Measurements from ENCODE around the gene SIPA1L2. TPM values are rescaled to one million over a fixed set of nuclear protein-coding genes. Genes with fewer than 3 reads are reported as not detected.
A peak's percentile ranks its signal among the peaks of the same experiment; 100 is the strongest.

SIPA1L2 gene
- total RNA-seq, 1 donor from 2014 or later = 2.3 TPM

DNA sequence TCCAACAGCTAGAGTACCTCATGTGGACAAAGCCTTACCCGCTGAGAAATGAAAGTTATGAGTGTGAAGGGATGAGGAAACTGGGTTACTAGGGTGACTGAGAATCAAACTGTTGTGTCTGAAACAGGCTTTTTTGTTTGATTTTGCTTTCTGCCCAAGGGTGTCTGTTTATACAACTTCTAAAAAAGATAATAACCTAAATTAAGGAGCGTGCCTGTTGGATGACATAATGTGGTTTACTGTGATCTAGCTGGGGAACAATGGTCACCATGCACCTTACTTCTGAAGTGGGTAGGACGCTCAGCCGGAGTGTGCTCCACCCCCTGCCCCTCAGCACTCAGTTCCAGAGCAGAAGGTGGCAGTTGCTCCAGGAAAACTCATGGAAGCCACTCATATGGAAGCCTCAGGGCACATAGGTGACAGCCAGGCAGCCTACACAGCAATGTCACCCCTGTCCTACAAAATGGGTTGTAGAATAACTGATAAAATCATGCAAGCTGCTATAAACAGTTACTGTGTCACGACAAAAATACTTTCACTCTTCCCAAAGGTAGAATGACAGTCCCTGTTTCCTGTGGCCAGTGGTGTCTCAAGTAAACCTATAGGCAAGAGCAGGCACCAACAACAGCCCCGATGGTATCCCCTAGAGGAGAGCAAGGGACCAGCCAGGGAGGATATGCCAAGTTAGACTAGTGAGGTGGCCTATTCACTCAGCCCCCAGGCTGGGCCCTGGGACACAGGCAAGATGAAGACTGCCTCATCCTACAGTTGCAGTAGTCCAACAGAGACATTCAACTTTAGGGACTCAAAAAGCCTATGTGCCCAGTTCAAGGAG, 29.3 kb downstream of the SIPA1L2 start:
- Mint-ChIP-seq H3K9me3 (no peaks in the 10 kb centered on the region), H3K4me1 (ENCODE audit: low read depth) (peaks cover 48% of the 10 kb centered on the region), H3K27me3 (ENCODE audit: insufficient read depth) (no peaks in the 10 kb centered on the region), H3K4me3 (no peak overlapping the region), H3K36me3 (ENCODE audit: low read depth) (peaks cover 4% of the 10 kb centered on the region), H3K27ac (no peak overlapping the region)
- no peak for DNase-seq (ENCODE audit: low spot score)
- intact Hi-C loops (cut with micrococcal nuclease) = no loop called here

DNA sequence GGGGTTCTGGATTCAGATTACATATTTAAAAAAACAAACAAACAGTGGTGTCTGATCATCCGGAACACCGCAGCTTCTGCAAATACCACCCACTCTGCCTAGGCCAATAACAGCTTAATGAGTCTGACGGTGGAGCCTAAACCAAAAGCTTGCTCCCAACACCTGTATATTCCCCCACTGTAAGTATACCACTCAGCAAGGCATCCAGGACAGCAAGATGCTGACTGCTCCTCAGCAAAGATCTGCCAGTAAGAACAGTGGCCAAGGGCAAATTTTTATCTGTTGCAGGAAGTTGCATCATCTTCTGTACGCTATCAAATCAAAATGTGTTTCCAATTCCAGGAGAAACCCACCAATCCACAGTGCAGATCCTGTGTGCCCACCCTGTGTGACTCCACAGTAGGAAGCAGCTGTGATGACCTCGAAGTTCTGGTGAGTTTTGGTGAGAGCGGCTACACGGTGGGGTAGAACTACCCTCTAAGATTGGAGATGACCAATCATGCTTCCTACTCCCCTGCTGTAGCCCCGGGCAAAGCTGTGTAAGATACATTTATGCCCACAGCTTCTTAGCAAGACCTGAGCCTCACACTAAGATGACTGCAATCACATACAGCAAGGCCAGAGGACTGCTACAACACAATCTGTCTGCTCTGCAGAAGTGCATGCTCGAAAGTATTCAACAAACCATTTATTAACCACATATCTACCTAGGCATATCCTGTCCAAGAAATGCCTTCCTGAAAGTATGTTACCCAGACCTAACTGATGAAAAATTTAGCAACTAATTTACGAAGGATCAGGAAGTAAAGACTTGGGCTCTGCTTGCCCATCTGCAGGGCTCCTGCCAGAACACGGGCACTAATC, 30.5 kb downstream of the SIPA1L2 start:
- DNase-seq (ENCODE audit: low spot score) = no peak
- Mint-ChIP-seq H3K36me3 (ENCODE audit: low read depth) (peaks cover 4% of the 10 kb centered on the region), H3K27me3 (ENCODE audit: insufficient read depth) (no peaks in the 10 kb centered on the region), H3K27ac (no peak overlapping the region), H3K9me3 (no peaks in the 10 kb centered on the region), H3K4me1 (ENCODE audit: low read depth) (peaks cover 53% of the 10 kb centered on the region), H3K4me3 (no peak overlapping the region)
- intact Hi-C loops (cut with micrococcal nuclease) = no loop called here

DNA sequence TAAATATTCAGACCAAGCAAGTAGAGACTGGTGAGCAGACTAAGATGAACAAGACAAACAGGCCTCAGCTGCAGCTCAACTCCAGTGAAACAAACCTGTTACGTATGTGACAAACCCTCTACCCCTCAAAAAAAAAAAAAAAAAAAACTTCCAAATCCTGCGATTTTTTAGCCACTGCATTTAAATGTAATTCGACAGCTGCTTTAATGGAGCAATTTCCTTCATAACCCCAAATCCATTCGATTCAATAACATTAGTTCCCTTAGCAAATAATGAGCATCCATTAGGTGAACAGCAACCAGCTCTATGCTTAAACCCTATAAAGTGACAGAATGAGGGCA, 31.1 kb downstream of the SIPA1L2 start:
- intact Hi-C loops (cut with micrococcal nuclease) = no loop called here
- H3K4me3 Mint-ChIP-seq = no peak overlapping the region
- H3K27ac Mint-ChIP-seq = no peak overlapping the region

DNA sequence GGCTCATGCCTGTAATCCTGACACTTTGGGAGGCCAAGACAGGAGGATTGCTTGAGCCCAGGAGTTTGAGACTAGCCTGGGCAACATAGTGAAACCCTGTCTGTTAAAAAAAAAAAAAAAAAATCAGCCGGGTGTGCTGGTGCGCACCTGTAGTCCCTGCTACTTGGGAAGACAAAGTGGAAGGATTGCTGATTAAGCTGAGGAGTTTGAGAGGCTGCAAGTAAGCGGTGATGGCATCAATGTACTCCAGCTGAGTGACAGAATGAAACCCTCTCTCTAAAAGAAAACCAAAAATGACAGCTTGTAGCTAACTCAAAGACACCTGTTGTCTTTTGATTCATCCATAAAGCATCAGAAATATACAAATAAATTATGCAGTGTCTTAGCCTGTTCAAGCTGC, 31.8 kb downstream of the SIPA1L2 start:
- intact Hi-C loops (cut with micrococcal nuclease) = no loop called here
- DNase-seq (ENCODE audit: low spot score) = no peak
- H3K27me3 Mint-ChIP-seq (ENCODE audit: insufficient read depth) = no peaks in the 10 kb centered on the region
- H3K36me3 Mint-ChIP-seq (ENCODE audit: low read depth) = peaks cover 4% of the 10 kb centered on the region
- H3K27ac Mint-ChIP-seq = peak overlapping the region; percentile 18
- peaks cover 56% of the 10 kb centered on the region for H3K4me1 Mint-ChIP-seq (ENCODE audit: low read depth)
- no peak overlapping the region for H3K4me3 Mint-ChIP-seq
- no peaks in the 10 kb centered on the region for H3K9me3 Mint-ChIP-seq

More for the DNA sequence above, 31.1 kb downstream of the SIPA1L2 start:
- H3K36me3 Mint-ChIP-seq (ENCODE audit: low read depth) = peaks cover 4% of the 10 kb centered on the region
- no peak for DNase-seq (ENCODE audit: low spot score)
- H3K4me1 Mint-ChIP-seq (ENCODE audit: low read depth) = peaks cover 55% of the 10 kb centered on the region
- H3K9me3 Mint-ChIP-seq = no peaks in the 10 kb centered on the region
- no peaks in the 10 kb centered on the region for H3K27me3 Mint-ChIP-seq (ENCODE audit: insufficient read depth)

DNA sequence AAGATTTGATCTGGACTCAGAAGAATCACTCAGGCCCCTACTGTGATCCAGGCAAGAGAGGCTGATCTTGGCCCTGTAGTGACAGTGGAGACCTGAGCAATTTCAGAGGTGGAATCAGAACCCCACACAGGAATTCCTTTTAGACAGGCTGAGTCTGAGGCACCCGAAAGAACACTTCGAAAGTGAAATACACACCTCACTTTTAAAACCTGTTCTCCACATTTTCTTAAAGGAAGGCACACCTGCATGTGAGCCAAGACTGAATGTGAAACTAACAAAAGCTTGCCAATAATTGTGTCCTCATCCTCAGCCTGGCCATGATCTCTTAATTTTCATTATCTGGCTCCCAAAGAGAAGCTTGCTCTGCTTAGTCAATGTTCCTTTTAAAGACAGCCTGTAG, 32.2 kb downstream of the SIPA1L2 start:
- H3K27me3 Mint-ChIP-seq (ENCODE audit: insufficient read depth) = no peaks in the 10 kb centered on the region
- peaks cover 56% of the 10 kb centered on the region for H3K4me1 Mint-ChIP-seq (ENCODE audit: low read depth)
- no peak for DNase-seq (ENCODE audit: low spot score)
- peak overlapping the region; percentile 18 for H3K27ac Mint-ChIP-seq
- no peak overlapping the region for H3K4me3 Mint-ChIP-seq
- H3K36me3 Mint-ChIP-seq (ENCODE audit: low read depth) = peaks cover 4% of the 10 kb centered on the region
- H3K9me3 Mint-ChIP-seq = no peaks in the 10 kb centered on the region
- intact Hi-C loops (cut with micrococcal nuclease) = loop anchor here (2.0 kb wide), 1 partner anchor 19 kb away; no protein-coding TSS in a partner anchor

DNA sequence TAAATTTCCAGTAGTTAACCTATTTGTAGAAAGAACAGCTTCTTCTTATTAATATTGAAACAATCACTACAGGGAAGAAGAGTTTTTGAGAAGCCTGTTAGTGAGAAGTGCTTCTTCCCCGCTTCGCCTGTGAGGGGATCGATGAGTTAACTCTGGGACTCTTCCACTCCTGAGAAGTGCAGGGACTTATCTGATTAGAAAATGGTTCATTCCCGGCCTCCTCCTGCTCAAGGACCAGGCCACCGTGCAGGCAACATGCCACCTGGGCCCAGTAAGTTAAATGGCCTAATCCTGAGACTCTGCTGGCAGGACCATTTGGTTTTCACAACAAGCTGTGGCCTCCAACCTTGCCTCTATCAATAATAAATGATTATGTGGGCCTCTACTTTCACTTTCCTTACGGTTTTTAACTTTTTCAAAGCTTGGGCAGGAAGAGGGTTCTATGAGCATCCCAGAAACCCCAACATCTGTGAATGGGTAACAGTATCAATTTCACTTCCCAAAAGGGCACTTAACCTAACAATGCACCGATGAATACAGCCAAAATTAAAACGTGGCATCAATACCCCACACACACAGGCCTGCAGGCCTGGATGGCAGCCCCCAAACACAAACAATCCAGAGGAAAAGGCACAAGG, 33.1 kb downstream of the SIPA1L2 start:
- intact Hi-C loops (cut with micrococcal nuclease) = loop anchor here (2.0 kb wide), 1 partner anchor 18 kb away; no protein-coding TSS in a partner anchor
- H3K4me1 Mint-ChIP-seq (ENCODE audit: low read depth) = peaks cover 56% of the 10 kb centered on the region
- no peaks in the 10 kb centered on the region for H3K9me3 Mint-ChIP-seq
- H3K36me3 Mint-ChIP-seq (ENCODE audit: low read depth) = peaks cover 4% of the 10 kb centered on the region
- peak overlapping the region; percentile 15 for H3K4me3 Mint-ChIP-seq
- H3K27ac Mint-ChIP-seq = no peak overlapping the region
- H3K27me3 Mint-ChIP-seq (ENCODE audit: insufficient read depth) = no peaks in the 10 kb centered on the region
- DNase-seq (ENCODE audit: low spot score) = no peak

DNA sequence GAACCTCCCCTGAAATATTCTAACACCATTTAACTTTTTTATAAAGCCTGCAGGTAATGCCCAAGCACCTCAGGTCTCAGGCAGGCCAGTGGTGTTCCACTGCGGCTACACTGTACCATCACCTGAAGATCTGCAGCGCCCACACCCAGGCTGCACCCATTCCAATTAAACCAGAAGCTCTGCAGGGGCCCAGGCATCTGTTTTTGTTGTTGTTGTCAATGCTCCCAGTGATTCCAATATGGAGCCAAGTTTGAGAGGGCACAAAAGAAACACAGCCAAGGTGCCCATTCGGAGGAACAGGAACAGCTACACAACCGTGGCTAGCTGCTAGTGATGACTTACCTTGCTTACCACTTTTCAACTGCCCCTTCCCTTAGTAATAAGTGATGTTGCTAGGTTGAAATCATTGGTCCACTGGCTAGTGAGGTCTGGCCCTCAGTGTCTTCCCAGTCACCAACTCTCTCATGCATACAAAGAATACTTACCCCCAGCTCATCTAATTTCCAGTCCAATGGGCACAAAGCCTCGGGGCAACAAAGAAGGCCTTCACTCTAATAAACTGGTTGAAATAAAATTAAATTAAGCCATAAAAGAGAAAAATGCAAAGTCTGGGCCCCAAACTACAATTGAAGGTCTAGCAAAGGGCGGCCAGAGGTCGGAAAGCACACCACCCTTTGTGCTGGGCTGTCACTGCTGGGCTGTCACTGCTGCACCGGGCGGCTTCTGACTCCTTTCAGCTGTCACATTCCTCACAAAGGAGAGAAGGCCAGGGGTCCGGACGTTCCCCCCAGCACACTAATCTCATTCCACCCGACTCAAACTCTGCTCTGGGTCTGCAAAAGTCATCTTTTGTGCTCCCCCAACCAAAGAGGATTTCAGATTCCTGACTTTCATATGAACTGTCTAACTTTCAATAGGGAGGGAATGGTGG, 34.9 kb downstream of the SIPA1L2 start:
- DNase-seq (ENCODE audit: low spot score) = no peak
- Mint-ChIP-seq H3K9me3 (peaks cover 1% of the 10 kb centered on the region), H3K4me1 (ENCODE audit: low read depth) (peaks cover 62% of the 10 kb centered on the region), H3K27me3 (ENCODE audit: insufficient read depth) (no peaks in the 10 kb centered on the region), H3K27ac (no peak overlapping the region), H3K4me3 (no peak overlapping the region), H3K36me3 (ENCODE audit: low read depth) (peaks cover 6% of the 10 kb centered on the region)
- intact Hi-C loops (cut with micrococcal nuclease) = no loop called here

DNA sequence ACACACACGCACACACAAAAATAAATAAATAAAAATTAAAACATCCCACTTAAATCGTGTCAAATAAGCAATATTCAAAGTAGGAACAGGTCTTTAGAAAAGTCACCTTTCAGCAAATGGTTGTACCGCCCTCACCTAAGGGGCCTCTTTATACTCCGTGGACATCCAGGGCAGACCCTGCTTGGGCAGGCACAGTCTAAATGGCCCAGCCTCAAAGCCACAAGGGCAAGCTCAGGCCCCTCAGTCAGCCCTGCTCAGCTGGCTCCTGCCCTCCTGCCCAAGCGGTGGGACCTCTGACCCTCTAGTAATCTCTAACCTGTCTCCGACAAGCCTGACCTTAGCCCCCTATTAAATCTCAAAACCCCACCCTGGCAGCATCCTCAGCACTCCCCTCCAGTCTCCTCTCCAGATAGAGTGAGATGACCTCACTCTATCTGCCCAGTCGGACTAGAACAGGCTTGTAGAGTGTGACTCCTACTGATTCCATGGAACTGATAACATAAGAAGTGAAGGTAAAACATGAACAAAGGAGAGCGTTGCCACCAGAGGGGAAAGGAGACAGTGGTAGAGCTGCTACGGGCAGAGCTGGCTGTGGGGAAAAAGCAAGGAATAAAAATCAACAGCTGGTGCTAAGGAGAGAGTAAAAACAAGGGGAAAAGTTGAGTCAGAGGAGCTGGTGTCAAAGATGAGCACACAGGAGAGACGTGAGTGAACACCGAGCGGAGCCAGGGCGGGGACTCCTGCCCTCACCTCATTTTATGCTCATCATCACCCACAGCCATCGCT, 36.0 kb downstream of the SIPA1L2 start:
- no peak overlapping the region for H3K27ac Mint-ChIP-seq
- no peak for DNase-seq (ENCODE audit: low spot score)
- H3K36me3 Mint-ChIP-seq (ENCODE audit: low read depth) = peaks cover 10% of the 10 kb centered on the region
- H3K9me3 Mint-ChIP-seq = peaks cover 11% of the 10 kb centered on the region
- intact Hi-C loops (cut with micrococcal nuclease) = no loop called here
- no peak overlapping the region for H3K4me3 Mint-ChIP-seq
- H3K4me1 Mint-ChIP-seq (ENCODE audit: low read depth) = peaks cover 62% of the 10 kb centered on the region
- no peaks in the 10 kb centered on the region for H3K27me3 Mint-ChIP-seq (ENCODE audit: insufficient read depth)

DNA sequence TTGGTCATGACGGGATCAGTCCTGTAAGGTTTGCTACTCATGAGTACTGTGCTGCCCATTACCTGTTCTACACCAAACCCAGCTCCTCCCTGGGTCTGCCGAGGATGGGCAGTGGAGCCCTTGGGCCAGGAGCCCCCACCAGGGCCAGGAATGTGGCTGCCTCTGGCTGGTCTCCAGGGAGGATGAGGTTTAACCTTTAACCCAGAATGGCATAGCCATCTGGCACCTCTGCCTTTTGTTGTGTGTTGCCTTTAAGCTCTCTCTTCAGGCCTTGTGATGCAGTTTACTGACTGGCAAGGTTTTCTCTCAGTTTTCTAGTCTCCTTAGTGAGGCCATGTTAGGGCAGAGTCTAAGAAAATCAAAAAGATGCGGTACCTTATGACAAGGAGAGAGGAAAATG, 38.6 kb downstream of the SIPA1L2 start:
- intact Hi-C loops (cut with micrococcal nuclease) = no loop called here
- Mint-ChIP-seq H3K4me1 (ENCODE audit: low read depth) (peaks cover 54% of the 10 kb centered on the region), H3K36me3 (ENCODE audit: low read depth) (peaks cover 12% of the 10 kb centered on the region), H3K27ac (no peak overlapping the region), H3K4me3 (no peak overlapping the region), H3K27me3 (ENCODE audit: insufficient read depth) (no peaks in the 10 kb centered on the region), H3K9me3 (peaks cover 16% of the 10 kb centered on the region)
- no peak for DNase-seq (ENCODE audit: low spot score)

DNA sequence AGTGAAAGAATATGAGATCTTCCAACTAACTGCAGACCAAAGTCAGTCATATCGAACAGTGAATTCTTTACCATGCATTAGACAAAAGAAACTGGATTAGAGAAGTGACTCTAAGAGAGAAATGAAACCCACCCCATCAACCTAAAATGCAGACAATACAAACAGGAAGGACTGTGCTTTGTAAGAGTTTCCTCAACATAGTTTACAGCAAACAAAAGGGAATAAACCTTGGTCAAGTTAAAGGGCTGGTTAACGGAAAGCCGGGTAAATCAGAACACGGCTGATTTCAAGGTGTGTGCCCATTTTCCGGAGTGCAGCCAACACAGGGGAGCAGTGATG, 39.2 kb downstream of the SIPA1L2 start:
- peak overlapping the region; percentile 27 for H3K27ac Mint-ChIP-seq
- H3K27me3 Mint-ChIP-seq (ENCODE audit: insufficient read depth) = no peaks in the 10 kb centered on the region
- DNase-seq (ENCODE audit: low spot score) = no peak
- no peak overlapping the region for H3K4me3 Mint-ChIP-seq
- H3K36me3 Mint-ChIP-seq (ENCODE audit: low read depth) = peaks cover 12% of the 10 kb centered on the region
- peaks cover 16% of the 10 kb centered on the region for H3K9me3 Mint-ChIP-seq
- intact Hi-C loops (cut with micrococcal nuclease) = no loop called here
- peaks cover 54% of the 10 kb centered on the region for H3K4me1 Mint-ChIP-seq (ENCODE audit: low read depth)

DNA sequence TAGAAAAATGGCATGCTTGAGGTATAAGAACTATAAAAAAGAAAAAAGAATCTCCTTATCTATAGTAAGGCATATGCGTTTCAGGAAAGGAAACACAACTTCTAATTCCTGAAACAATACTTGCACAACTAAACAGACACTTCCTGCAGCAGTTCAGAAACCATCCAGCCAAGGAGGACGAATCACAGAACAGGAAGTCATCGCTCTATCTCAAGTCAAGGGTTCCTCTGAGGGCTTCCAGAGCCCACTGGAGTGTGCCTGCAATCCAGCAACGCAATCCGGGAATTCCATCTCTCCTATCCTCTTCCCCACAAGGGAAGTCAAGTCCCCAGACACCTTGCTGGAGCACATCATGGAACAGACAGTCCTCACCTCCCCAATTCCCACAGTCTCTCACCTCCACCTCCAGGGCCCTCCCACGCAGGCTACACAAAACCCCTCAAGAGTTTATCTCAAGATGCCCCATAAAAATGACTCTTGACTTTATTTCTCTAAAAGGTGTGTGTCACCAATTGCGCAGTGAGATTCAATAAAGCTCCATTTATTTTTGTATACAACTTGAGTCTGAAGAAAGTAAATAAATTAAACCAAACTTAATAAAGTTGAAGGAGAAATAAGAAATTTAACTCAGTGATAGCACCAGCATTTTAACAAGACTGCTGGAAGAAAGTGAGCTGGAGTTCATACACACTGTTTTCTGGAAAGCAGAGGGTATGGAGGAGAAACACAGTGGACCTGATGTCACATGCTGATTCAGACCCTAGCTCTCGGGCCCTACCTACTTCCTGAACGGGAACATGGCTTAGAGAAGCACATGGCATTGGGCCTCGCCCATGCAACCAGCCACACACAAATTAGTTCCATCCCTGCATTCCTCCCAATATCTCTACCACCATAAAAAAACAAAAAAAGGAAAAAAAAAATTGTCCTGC, 39.9 kb downstream of the SIPA1L2 start:
- Mint-ChIP-seq H3K36me3 (ENCODE audit: low read depth) (peaks cover 12% of the 10 kb centered on the region), H3K4me3 (no peak overlapping the region), H3K27ac (peak overlapping the region; percentile 27)

More for the DNA sequence above, 39.9 kb downstream of the SIPA1L2 start:
- H3K4me1 Mint-ChIP-seq (ENCODE audit: low read depth) = peaks cover 54% of the 10 kb centered on the region
- H3K27me3 Mint-ChIP-seq (ENCODE audit: insufficient read depth) = no peaks in the 10 kb centered on the region
- no peak for DNase-seq (ENCODE audit: low spot score)
- H3K9me3 Mint-ChIP-seq = peaks cover 16% of the 10 kb centered on the region
- intact Hi-C loops (cut with micrococcal nuclease) = loop anchor here (5.0 kb wide), 1 partner anchor 618 kb away; no protein-coding TSS in a partner anchor
